ENCODE data around the gene STX18.

- no peak for TF ChIP-seq CTCF (IDR thresholded peaks at IDR 0.05)
- TF ChIP-seq POLR2A (IDR thresholded peaks at IDR 0.05): no peak
Observed at GRCh38 chr4:4417886-4418285, 124.0 kb downstream of the STX18 start.
